NCI-H2227 (cell line): ENCODE results near the gene SKP1.

Experiments used
- DNase-seq: peaks from one replicate; lab custom pipeline; 2025; ENCODE audit not compliant: unreplicated experiment; lab: John Stamatoyannopoulos, UW

Gene SKP1

GRCh38 chr5:134113902-134114875 lies 62.6 kb downstream of the SKP1 start, which contains the start of gene TCF7:
TSS of gene TCF7 (plus strand) at chr5:134114681. CDS start at chr5:134114907, 226 bp downstream.
- peak; percentile 83 for DNase-seq

GRCh38 chr5:134113363-134113889 lies 63.3 kb downstream of the SKP1 start:
- no peak for DNase-seq

- no peak for DNase-seq
These were observed 63.9 kb downstream of the SKP1 start for GRCh38 chr5:134112726-134113362.

GRCh38 chr5:134111741-134112647 lies 64.8 kb downstream of the SKP1 start:
- no peak for DNase-seq

GRCh38 chr5:134110382-134110781 lies 66.4 kb downstream of the SKP1 start:
- peak; percentile 17 for DNase-seq

GRCh38 chr5:134107779-134108178 lies 69.0 kb downstream of the SKP1 start:
- DNase-seq: no peak

- no peak for DNase-seq
These were observed 69.6 kb downstream of the SKP1 start for GRCh38 chr5:134106991-134107701.

- no peak for DNase-seq
These were observed 72.6 kb downstream of the SKP1 start for GRCh38 chr5:134103998-134104654.

- no peak for DNase-seq
These were observed 73.4 kb downstream of the SKP1 start for GRCh38 chr5:134103397-134103796.

- peak; percentile 55 for DNase-seq
These were observed 74.9 kb downstream of the SKP1 start for GRCh38 chr5:134101686-134102439.

- DNase-seq: no peak
These were observed 76.3 kb downstream of the SKP1 start for GRCh38 chr5:134100283-134101091.

- no peak for DNase-seq
These were observed 76.8 kb downstream of the SKP1 start for GRCh38 chr5:134099939-134100282.

- DNase-seq: no peak
These were observed 77.4 kb downstream of the SKP1 start for GRCh38 chr5:134099288-134099872.
